GM18907 (cell line): ENCODE results near the gene ALK.

Experiments
- ATAC-seq: cut with Tn5 transposase; IDR thresholded peaks from one replicate; pipeline ENCODE4 v1.9.1; 2021; ENCODE audit warnings: mild to moderate bottlenecking, moderate library complexity; ENCODE audit not compliant: unreplicated experiment

The ALK gene

DNA sequence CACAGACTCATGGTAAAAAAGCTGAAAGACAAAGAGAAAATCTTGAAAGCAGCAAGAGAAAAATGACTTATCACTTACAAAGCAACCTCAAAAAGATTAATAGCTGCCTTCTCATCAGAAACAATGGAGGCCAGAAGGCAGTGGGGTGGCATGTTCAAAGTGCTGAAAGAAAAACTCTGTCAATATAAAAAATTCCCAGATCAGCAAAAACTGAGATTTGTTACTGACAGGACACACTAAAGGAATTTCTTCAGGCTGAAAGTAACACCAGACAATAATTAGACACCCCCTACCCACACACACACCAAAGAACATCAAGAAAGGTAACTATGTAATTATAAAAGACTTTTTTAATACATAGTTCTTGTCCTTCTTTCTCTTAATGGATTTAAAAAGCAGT lies 495.0 kb downstream of the ALK start:
- ATAC-seq, result no peak

DNA sequence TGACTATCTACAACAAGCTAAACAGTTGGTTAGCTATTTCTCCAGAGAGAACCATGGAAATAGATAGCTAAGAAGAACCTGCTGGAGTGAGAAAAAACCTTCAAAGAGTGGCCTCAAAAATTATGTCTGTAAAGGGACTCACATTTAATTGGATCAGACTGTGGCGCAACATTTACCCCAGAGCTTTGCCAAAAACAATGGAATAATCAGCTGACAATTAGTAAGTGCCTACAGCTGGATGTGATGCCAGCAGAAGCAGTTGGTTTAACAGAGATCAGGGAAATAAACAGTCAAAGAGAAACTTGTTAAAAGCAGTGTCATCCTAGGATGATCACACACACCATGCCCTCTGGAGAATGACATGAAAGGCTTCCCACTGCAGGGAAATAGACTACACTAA lies 495.5 kb downstream of the ALK start:
- no peak for ATAC-seq

DNA sequence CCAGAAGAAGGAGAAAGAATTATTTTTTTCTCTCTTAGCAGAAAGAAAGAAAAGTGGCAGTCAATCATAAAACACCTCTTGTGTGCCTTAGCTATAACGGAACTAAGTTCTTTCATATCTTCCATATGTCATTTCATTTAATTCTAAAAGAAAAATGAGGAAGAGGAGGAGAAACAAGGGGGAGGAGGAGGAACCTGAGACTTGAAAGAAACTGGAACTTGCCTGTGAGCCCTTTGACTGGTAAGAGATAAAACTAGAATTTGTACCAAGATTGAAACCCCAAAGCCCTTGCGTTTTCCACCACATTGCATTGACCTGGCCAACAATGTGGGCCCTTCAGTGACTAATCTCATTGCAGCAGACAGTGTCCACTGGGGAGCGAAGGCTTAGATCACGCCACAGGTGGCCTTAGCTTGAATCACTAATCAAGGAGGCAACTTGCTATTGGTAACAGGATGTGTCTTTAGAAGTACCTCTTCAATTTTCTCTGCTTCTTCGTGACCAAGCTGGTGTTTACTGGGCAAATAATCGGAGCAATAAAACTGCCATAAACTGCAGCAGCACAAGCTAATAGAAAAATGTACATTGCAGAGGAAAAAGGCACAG lies 498.2 kb downstream of the ALK start:
- ATAC-seq, result no peak

DNA sequence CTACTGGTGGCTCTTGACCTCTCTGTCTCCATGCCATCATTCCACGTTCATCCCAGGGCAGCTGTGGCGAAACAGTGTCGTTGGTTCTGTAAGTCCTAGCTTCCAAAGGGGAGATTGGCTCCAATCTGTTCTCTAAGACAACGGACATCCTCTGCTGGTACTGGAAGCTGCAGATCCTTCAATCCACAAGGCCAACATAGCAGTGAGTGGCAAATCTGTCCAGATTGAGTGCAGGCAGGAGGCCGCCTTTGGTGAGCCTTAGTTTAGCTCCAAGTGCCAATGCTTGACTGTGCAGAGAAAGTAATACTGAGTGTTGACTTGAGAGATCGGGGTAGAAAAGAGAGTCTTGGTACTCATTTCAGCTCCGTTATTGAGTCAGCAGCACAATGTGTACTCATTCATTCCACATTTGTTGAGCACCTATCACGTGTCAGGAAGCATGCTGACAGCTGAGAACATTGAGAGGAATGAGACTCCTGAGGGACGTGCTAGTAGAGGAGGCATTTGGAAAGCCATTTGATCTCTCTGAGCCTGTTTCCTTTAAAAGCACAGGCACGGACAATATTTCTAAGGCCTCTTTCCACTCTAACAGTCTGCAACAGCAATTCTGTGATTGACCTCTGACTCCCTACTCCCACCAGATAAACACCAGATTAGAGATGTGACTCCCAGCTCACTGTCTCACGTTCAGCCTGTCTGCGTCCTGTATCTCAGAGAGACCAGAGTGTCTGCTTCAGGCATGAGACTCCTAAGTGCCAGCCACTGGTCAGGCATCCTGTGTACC lies 500.2 kb downstream of the ALK start:
- no peak for ATAC-seq

DNA sequence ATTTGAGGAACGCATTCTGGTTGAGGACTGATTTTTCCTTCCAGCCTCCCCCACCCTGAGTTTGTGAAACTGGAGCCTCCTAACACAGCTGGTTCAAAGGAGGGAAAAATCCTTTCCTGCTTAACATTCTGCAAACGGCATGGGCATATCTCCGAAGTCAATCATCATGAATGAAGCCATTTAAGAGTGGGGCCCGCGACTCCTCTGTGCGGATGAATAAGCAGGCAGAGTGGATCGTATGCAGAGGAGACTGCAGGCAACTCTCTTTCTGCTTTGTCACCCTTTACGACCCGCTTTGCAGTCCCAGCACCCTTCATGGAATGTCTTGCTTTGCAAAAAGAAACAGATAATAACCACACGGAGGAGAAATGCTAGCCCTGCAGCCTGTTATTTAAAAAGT lies 500.9 kb downstream of the ALK start:
- no peak for ATAC-seq

DNA sequence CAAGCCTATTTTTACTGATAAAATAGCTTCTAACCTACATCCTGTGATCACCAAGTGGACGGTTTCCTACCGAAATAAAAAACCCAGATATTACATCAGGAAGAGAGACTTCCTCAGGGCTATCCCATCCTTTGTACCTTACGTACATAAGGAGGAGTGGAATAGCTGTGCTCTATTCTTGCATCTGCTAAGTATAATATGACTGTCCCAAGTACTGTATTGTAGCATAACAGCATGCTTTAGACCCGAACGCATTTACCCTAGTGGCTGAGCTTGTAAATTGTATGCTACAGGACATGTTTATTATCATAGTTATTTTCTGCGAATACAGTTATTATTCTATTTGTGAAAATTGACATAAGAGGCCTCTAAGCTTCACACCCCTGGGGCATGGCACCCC lies 503.8 kb downstream of the ALK start:
- no peak for ATAC-seq

DNA sequence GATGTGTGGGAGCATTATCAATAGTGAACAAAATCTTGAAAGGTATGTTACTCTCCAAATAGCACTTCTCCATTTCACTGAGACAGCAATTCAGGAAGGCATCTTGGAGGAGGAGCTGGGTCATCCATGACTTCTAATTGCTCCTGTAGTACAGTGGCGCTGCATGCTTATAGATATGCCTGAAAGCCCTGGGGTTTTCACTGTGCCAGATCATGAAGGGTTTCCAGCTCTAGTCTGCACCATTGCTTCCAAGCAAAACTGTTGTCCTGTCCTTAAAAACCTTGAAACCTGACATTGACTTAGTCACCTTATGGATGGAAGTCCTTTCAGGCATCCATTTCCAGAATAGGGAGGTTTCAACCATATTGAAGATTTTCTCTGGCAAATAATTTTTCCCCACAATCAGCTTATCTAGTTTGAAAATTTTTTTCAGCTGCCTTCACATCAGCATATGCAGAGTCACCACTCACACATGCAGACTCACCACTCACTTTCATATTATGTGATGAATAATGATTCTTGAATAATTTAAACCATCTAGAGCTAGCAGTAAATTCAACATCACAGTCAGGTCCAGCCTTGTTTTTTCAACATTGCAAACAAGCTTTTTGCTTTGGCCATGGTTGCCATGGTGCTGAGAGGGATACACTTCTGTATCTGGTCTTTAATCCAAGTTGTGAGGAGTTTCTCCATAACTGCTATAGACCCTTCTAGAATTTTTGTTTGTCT lies 509.0 kb downstream of the ALK start:
- no peak for ATAC-seq

DNA sequence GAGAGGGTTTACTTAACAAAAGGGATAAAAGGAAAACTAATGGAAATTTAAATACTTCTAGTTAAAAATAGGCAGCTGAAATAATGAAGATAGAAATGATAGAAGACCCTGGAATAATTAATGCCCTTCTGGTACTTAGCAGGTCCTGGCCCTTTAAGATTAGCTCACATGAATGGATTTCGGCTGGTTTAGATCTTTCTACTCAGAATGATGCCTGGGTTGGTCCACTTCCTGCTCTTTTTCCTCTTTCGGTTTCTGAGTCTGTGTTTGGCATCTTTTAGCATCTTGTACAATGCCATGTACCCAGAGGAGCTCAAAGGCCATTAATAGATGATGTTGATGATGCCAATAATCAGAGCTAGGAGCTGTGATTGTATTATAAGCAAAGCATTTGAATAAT lies 515.7 kb downstream of the ALK start:
- ATAC-seq, result no peak

DNA sequence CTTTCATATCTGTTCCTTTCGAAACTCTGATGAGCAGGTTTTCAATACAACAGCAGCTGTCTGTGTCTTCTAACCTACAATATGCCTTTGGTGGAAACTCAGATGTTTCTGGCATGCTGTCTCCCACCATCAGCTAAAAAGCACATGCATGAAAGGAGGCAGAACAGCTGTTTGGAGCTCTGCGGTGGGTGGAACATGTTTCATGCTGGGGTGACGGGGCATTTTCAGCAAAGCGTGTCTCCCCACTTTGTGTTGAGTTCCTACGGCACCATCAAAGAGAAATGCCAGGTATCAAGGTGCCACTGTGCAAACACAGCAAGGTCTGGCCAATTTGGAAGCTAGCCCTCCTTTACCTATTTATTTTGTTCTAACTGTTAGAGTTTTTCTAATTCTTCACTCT lies 516.1 kb downstream of the ALK start:
- no peak for ATAC-seq

DNA sequence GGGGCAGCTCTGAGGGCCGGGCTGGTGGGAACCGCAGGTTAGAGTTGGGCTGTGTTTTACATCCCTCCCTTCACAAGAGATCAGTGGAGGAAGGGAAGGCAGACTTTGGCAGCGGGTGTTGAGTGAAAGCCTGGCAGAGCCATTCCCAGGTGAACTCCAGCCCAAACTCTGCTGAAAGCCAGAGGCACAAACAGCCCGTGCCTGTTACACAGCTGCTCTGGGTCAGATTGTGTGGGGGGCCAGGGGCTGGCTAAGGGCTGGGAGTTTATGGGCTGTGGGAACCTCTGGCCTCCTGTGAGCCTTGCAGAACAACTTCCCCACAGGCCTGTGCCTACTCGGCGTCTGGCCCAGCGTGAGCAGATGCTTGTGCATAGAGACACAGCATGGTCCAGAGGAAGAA lies 519.4 kb downstream of the ALK start:
- no peak for ATAC-seq

DNA sequence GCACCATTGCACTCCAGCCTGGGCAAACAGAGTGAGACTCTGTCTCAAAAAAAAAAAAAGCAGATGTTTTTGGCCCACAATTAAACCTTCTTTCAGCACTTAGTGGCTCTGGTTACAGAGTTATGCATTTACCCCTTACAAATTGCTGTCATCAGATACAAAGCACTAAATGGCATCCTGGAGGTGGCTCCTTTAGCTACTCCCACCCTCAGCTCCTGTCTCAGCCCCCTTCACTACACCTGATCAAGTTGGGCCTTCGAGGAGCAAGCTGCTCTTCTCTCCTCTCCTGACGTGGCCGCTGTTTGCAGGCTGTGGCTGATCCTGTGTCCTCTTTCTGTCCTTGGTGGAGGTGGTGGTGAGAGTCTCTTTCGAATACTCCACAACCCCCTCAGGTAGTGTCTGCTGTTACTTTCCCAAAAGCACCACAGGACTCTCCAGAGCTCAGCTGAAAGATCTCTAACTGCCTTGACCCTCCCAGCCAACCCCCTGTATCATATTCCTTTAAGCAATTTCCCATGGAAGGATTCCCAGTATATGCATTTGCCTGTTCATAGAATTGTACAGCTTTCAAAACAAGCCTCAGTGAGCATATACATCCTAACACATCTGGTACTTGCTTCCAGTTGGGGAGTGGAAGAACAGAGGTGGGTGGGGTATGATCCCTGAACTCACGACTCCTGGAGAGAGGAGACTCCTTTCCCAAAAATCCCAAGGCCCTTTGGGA lies 520.3 kb downstream of the ALK start:
- no peak for ATAC-seq

DNA sequence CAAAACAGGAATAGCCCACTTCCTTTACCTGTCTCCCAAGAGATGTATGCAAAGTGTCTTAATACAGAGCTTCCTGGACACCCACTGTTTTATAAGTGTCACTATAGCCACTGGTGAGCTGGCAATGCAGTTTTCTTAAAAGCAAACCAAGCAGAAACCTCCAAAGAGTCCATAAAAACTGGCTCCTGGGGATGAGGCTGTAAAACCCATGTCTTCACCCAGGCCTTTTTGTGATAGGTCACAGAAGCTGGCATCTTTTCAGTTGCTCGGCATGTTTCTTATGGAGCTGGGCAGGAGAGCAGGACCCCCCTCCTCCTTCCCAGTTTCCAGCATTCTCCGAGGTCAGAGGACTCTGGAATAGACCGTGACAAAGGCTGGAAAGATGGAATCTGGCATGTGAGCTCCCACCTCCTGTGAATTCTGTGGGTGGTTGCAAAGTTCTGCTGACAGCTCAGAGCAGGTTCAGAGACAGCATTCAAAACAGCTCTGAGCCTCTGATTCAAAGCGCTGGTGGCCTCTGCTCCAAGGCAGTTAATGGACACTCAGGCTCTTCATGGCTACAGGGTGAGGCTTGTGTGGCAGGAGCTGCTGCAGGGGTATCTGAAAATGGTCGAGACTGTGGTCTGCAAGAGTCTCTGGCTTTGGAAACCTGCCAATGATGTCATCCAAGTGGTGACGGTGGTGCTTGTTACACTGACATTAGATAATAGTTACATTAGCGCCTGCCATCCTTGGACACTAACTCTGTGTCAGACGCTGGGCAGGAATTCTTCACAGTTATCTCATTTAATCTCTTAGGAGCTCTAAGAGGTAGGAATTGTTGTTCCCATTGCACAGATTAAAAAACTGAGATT lies 522.8 kb downstream of the ALK start:
- ATAC-seq, result no peak

DNA sequence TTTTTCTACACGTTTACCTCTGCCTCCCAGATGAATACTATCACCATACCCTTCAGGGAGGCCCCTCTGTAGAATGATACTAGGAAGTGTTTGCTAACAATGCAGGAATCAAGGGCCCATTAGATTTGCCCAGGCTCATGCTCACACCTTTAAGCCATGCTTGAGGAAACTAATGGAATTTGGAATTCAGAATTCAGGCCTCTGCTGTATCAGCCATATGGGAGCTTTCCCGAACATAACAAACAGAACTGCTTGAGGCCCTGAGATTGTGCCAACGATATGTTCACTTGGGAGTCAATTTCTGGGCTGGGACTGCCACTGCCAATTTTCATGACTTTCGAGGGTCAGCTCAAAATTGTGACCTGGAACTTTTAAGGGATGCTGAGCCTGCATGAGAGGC lies 523.7 kb downstream of the ALK start:
- no peak for ATAC-seq

DNA sequence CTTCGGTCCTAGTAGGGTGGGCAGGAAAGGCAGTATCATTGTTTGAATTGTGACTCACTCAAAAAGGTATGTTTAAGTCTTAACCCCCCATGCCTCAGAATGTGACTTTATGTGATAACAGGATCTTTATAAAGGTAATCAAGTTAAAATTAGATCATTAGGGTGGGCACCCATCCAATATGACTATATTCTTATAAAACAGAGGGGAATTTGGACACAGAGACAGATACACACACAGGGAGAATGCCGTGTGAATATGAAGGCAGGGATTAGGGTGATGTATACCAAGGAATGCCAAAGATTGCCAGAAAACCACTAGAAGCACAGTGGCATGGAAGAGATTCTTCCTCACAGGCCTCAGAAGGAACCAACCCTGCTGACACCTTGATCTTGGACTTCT lies 524.3 kb downstream of the ALK start:
- no peak for ATAC-seq

DNA sequence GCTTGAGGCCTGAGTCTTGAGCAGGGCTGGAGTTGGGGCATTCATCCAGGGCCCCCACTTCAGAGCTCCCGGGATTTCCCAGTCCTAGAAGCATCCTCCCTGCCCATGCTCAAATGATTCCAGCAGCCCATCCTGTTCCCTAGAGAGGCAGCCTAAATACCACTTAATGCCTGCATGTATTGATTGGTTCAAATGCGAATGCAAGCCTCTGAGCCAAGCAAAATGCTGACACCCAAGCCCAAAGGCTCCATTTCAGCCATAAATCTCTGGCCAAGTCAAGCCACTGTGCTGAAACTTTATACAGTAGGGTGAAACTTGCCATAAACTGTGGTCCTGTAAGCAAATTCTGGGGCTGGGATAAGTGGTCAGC lies 526.4 kb downstream of the ALK start:
- no peak for ATAC-seq

DNA sequence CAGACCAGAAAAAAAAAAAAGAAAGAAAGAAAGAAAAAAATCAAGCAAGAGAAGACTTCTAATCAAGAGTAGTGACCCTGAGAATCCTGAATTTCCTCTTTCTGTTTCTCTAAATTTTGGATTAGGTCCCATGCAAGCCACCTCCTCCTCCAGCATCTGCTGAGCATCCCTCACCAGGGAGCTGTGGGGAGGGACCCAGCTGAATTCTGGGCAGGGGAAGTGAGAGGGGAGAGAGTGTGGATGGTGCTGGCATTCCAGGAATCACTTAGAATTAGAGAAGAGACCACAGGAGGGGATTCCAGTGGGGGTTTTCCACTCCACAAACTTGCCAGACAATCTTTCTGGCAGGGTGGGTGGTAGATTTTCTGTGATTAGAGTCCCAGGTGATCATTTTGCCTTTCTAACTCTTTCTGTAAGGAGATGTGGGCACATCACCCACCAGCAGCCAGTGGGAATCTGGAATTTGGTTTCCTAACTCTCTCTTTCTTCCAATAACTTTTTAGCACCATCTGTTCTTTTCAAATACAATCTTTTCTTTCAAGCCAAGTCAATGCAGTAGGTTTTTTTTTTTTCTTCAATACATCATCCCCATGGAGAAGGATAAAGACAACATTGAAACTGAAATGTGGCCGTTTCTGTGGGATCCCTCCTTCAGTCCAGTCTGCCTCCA lies 526.9 kb downstream of the ALK start:
- ATAC-seq, result no peak

DNA sequence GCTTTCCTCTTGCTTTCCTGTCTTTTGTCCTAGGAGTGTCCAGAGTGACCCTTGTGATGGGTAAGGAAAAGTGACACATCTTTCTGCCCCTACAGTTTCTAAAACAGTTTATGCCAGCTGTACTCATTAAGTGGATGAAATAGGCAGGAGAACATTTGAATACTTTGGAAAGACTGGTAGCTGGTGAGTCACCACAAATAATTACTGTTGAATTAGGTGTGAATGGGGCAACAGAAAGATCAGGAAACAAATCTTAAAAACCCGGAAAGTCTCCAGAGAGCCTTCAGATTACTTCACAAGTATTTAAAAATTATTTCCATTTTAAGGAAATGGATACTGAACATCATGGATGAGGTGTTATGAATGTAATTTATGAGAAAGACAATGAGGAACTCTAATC lies 527.7 kb downstream of the ALK start:
- ATAC-seq, result no peak

DNA sequence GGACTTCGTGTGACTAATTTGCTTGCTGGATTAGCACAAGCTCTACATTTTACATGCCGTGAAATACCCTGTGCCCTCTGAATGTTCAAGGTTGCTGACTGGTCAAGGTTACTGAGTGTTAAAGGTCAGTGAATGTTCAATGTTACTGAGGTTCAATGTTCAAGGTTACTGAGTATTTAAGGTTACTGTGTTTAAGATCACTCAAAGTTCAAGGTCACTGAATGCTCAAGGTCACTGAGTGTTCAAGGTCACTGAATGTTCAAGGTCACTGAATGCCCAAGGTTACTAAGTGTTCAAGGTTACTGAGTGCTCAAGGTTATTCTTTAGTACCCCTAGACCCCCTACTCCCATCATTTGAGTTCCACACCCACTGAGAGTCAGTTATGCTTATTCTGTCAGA lies 528.6 kb downstream of the ALK start:
- ATAC-seq, result no peak

DNA sequence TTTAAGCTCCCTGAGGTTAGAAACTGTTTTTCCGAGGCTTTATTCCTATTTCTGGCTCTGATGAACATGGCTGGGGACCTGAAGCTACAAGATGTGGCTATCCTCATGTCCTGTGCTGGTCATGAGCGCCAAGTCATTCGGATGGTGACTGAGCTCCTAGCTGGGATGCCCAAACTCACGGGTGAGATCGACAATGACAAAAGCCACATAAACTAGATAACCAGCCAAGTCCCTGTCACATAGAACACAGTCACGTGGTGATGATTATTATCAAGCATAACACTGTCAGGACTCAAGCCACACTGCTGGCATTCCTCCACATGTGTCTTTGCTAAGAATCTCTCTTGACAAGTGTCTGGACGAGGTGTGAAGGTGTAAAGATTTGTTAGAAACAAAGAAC lies 531.2 kb downstream of the ALK start:
- no peak for ATAC-seq

DNA sequence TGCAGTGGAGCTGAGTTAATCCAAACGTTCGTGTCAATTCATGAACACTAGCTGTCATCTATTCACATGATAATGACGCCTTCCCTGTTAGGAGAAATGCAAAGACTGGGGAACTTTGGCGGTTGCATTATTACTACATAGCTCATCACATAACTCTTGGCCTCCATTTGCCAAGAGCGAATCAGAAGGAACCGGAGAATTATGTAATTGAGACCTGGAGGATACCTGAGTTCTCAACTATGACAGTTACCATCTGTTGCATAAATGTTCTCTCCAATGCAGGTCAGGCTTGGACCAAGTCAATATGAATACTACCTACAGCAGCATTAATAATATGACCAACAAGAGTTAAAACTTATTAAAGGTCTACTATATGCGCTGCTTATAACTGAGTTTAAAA lies 531.7 kb downstream of the ALK start:
- ATAC-seq, result no peak
